HG03060 (cell line): Measurements from ENCODE around the gene OCLN.
"Not testable (repeated sequence)": the region's sequence is repeated elsewhere in the genome, so short reads cannot be mapped to it uniquely, and the experiment has no call there.

ENCODE experiments used
- ATAC-seq: cut with Tn5 transposase; IDR thresholded peaks from one replicate; pipeline ENCODE4 v1.9.1; 2021; ENCODE audit warnings: low read depth, moderate number of reproducible peaks; ENCODE audit not compliant: unreplicated experiment

The OCLN gene

GRCh38 chr5:69489246-69489645, 3.3 kb upstream of the OCLN start:
- no peak for ATAC-seq

- ATAC-seq, result no peak
Measured at GRCh38 chr5:69491027-69491426, 1.6 kb upstream of the OCLN start.

GRCh38 chr5:69491838-69492390, 676 bp upstream of the OCLN start:
- no peak for ATAC-seq

GRCh38 chr5:69492923-69493395, 369 bp downstream of the OCLN start:
- no peak for ATAC-seq

GRCh38 chr5:69493396-69494133, 975 bp downstream of the OCLN start:
- ATAC-seq, result no peak

GRCh38 chr5:69494452-69494851, 1.9 kb downstream of the OCLN start:
- no peak for ATAC-seq

GRCh38 chr5:69497006-69497520, 4.5 kb downstream of the OCLN start:
- no peak for ATAC-seq

GRCh38 chr5:69498384-69498783, 5.8 kb downstream of the OCLN start:
- ATAC-seq, result no peak

GRCh38 chr5:69502367-69502766, 9.8 kb downstream of the OCLN start:
- no peak for ATAC-seq

GRCh38 chr5:69502767-69503488, 10.3 kb downstream of the OCLN start:
- no peak for ATAC-seq

- ATAC-seq, result no peak
Measured at GRCh38 chr5:69504036-69504435, 11.4 kb downstream of the OCLN start.

- ATAC-seq, result no peak
Measured at GRCh38 chr5:69505306-69505705, 12.7 kb downstream of the OCLN start.

GRCh38 chr5:69509212-69509611, 16.6 kb downstream of the OCLN start:
- no peak for ATAC-seq

- no peak for ATAC-seq
Measured at GRCh38 chr5:69510694-69511093, 18.1 kb downstream of the OCLN start.

- no peak for ATAC-seq
Measured at GRCh38 chr5:69512740-69513260, 20.2 kb downstream of the OCLN start.

- ATAC-seq, result not testable (repeated sequence)
Measured at GRCh38 chr5:69515570-69515969, 23.0 kb downstream of the OCLN start.

GRCh38 chr5:69516769-69517168, 24.2 kb downstream of the OCLN start:
- no peak for ATAC-seq

GRCh38 chr5:69517763-69518212, 25.2 kb downstream of the OCLN start:
- ATAC-seq, result no peak

GRCh38 chr5:69519285-69519684, 26.7 kb downstream of the OCLN start:
- ATAC-seq, result no peak

- ATAC-seq, result no peak
Measured at GRCh38 chr5:69522035-69522434, 29.4 kb downstream of the OCLN start.

- ATAC-seq, result no peak
Measured at GRCh38 chr5:69525490-69525889, 32.9 kb downstream of the OCLN start.
